Frontal cortex (tissue), 1 donor: ENCODE data around the gene COL8A1. TPM values are rescaled to one million over a fixed set of nuclear protein-coding genes. Genes with fewer than 3 reads are reported as not detected.

ENCODE experiments used
- total RNA-seq: library from RNA; depleted of rRNA; stranded (reverse); fragments of >200 nt; gene quantifications from one replicate; pipeline ENCODE4 v1.2.3, GENCODE V29; 2014

Gene COL8A1
- total RNA-seq, 1 donor from 2014 or later = 1.6 TPM

Other genes with a start within 250 kb of the COL8A1 start
- 8.2 TPM for gene CMSS1, start 179.3 kb downstream of the COL8A1 start, total RNA-seq